Measurements from ENCODE around the gene TRAPPC10.

DNA sequence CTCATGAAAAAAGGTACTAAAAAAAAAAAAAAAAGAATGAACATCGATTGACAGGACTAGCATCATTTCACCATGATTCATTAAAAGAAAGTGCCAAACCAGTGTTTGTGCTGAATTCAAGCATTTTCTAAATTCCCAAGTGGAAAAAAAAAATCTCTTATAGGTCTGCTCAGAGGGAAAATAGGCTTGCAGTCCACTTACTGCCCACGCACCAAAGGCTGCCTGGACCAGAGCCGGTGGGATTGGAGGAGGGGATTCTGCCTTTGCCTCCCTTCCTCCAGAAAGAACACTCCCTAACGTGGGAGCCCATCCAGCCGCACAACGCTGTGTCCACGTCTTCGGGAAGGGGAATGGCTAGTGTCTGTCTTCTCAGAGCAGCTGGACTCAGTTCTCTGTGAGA, 5.5 kb upstream of the TRAPPC10 start:
- TF ChIP-seq, protein P1, sequence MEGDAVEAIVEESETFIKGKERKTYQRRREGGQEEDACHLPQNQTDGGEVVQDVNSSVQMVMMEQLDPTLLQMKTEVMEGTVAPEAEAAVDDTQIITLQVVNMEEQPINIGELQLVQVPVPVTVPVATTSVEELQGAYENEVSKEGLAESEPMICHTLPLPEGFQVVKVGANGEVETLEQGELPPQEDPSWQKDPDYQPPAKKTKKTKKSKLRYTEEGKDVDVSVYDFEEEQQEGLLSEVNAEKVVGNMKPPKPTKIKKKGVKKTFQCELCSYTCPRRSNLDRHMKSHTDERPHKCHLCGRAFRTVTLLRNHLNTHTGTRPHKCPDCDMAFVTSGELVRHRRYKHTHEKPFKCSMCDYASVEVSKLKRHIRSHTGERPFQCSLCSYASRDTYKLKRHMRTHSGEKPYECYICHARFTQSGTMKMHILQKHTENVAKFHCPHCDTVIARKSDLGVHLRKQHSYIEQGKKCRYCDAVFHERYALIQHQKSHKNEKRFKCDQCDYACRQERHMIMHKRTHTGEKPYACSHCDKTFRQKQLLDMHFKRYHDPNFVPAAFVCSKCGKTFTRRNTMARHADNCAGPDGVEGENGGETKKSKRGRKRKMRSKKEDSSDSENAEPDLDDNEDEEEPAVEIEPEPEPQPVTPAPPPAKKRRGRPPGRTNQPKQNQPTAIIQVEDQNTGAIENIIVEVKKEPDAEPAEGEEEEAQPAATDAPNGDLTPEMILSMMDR (IDR thresholded peaks at IDR 0.05; ENCODE audit: low read depth, low read length, poor library complexity, severe bottlenecking), result no peak
- no peak for TF ChIP-seq EZH2phosphoT487 (IDR thresholded peaks at IDR 0.05; ENCODE audit: borderline replicate concordance, low read length)
